CD1c-positive myeloid dendritic cell (primary cell): Measurements from ENCODE around the gene SPINK5.

ENCODE experiments used
- DNase-seq: peaks from one replicate; pipeline ENCODE4 v3.0.0-alpha.2; 2016; ENCODE audit errors: extremely low spot score

Gene SPINK5

GRCh38 chr5:148186248-148187003, 122.6 kb downstream of the SPINK5 start:
- DNase-seq = peak; percentile 91
